ENCODE measurements around the gene TAPBPL.
"Not testable (repeated sequence)": the region's sequence is repeated elsewhere in the genome, so short reads cannot be mapped to it uniquely, and the experiment has no call there.

TAPBPL gene

DNA sequence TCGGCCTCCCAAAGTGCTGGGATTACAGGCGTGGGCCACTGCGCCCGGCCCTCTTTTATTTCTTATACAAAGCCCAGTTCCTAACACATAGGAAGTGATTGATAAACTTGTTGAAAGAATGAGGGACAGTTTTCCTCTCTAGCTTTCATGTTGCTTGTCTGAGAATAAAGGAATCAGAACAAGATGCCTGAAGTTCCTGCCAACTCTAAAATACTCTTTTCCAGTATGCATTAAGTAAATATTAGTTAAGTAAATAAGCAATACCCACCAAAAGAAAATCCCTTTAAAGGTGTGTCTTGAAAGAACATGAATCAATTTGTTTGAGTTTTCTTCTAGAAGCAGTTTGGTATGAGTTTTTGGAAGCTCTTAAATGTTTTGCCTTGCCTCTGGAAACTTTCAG lies 31.5 kb upstream of the TAPBPL start:
- no peak overlapping the region for H3K4me3 ChIP-seq (ENCODE audit: low read depth, low read length)
- DNase-seq (ENCODE audit: low read depth) = no peak
- TF ChIP-seq, protein P1, sequence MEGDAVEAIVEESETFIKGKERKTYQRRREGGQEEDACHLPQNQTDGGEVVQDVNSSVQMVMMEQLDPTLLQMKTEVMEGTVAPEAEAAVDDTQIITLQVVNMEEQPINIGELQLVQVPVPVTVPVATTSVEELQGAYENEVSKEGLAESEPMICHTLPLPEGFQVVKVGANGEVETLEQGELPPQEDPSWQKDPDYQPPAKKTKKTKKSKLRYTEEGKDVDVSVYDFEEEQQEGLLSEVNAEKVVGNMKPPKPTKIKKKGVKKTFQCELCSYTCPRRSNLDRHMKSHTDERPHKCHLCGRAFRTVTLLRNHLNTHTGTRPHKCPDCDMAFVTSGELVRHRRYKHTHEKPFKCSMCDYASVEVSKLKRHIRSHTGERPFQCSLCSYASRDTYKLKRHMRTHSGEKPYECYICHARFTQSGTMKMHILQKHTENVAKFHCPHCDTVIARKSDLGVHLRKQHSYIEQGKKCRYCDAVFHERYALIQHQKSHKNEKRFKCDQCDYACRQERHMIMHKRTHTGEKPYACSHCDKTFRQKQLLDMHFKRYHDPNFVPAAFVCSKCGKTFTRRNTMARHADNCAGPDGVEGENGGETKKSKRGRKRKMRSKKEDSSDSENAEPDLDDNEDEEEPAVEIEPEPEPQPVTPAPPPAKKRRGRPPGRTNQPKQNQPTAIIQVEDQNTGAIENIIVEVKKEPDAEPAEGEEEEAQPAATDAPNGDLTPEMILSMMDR (conservative IDR thresholded peaks at IDR 0.05; ENCODE audit: low read depth, low read length) = no peak

DNA sequence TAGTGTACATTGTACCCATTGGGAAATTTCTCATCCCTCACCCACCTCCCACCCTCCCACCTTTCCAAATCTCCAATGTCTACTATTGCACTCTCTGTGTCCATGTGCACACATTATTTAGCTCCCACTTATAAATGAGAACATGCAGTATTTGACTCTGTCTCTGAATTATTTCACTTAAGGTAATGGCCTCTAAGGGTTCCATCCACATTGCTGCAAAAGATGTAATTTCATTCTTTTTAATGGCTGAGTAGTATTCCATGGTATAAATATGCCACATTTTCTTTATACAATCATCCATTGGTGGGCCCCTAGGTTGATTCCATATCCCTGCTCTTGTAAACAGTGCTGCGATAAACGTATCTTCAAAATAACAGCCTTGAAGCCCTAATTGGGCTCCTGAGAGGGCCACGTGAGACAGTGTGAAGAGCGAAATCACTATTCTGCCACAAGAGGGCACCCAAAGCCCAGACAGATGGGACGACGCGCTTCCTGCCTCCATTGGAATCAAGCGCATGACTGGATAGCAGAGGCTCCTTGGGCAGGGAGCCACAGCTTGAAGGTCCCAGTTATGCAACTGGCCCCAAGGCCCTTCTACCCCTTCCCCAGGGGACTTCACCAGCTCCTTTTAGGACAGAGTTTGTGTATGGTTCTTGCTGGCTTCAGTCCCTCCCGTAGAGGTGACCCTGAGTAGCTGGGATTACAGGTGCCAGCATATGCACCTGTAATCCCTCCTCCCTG lies 28.4 kb upstream of the TAPBPL start:
- H3K4me3 ChIP-seq (ENCODE audit: low read depth, low read length) = no peak overlapping the region
- TF ChIP-seq, protein P1 (conservative IDR thresholded peaks at IDR 0.05; ENCODE audit: low read depth, low read length) = peak; percentile 92
- peak; percentile 96 for DNase-seq (ENCODE audit: low read depth)

DNA sequence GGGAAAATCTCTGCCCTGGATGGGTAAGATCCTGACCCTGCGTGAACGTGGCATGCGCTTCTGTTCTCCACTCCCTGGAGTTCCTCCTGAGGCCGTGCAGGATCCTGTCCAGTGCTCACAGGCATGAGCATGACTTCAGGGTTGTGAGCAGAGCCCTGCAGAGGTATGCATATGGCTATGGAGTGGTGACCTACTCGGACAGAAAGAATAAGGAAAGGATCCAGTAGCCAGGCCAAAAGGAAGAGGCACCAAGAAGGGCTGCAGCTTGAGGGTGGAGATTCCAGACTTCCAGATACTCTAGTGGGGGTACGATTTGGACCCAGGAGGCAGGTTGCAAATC lies 27.9 kb upstream of the TAPBPL start:
- no peak overlapping the region for H3K4me3 ChIP-seq (ENCODE audit: low read depth, low read length)
- TF ChIP-seq, protein P1 (conservative IDR thresholded peaks at IDR 0.05; ENCODE audit: low read depth, low read length) = no peak
- DNase-seq (ENCODE audit: low read depth) = no peak

DNA sequence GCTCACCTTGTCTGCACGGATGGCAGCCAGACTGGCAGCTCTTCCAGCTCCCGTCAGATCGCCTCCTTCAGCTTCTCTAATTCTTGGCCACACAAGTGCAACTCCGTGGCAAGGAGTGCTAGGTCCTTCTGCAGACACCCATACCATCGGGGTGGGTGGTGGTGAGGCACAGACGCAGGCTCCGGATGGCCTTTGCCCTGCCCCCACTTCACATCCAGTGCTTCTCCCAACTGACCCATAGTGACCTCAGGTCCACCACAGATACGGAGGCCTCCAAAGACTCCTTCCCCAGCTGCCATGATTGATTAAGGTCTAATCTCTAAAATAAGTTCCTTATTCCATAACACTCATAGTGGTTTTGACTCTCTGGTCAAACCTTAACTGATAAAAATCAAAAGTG lies 27.0 kb upstream of the TAPBPL start:
- no peak overlapping the region for H3K4me3 ChIP-seq (ENCODE audit: low read depth, low read length)
- no peak for DNase-seq (ENCODE audit: low read depth)
- TF ChIP-seq, protein P1 (conservative IDR thresholded peaks at IDR 0.05; ENCODE audit: low read depth, low read length) = no peak

DNA sequence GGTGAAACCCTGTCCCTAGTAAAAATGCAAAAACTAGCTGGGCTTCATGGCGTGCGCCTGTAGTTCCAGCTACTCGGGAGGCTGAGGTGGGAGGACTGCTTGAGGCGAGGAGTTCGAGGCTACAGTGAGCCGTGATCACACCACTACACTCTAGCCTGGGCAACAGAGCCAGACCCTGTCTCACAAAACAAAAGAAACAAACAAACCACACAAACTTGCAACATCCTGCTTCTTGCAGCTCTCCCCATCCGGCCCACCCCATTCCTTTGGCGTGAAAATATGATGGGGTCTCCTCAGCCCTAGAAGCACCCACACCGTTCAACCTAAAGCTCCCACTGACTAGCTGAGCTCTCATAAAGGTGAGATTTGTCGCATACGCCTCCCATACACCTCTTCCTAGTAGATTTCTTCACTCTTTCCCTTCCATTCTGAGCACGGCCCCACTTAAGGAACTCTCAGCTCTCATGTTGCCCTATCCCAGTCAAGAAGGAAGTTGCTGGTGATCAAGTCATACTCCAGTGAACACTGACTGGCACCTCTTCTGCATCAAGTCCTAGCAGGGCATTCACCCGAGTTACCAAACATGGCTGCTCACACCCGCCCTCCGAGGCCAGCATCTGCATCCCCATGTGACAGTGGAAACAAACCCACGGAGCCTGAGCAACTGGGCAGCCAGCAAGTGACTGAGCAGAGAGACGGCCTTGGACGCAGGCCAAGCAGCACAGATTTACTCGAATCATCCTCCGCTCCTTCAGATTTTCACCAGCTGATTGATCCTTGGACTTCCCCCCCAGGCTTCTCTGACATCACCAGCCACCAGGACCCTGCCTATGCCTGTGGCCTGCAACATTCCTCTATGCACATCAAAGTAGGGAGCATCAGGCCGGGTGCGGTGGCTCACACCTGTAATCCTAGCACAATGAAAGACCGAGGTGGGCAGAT lies 26.0 kb upstream of the TAPBPL start:
- TF ChIP-seq, protein P1 (conservative IDR thresholded peaks at IDR 0.05; ENCODE audit: low read depth, low read length) = no peak
- DNase-seq (ENCODE audit: low read depth) = no peak
- no peak overlapping the region for H3K4me3 ChIP-seq (ENCODE audit: low read depth, low read length)

DNA sequence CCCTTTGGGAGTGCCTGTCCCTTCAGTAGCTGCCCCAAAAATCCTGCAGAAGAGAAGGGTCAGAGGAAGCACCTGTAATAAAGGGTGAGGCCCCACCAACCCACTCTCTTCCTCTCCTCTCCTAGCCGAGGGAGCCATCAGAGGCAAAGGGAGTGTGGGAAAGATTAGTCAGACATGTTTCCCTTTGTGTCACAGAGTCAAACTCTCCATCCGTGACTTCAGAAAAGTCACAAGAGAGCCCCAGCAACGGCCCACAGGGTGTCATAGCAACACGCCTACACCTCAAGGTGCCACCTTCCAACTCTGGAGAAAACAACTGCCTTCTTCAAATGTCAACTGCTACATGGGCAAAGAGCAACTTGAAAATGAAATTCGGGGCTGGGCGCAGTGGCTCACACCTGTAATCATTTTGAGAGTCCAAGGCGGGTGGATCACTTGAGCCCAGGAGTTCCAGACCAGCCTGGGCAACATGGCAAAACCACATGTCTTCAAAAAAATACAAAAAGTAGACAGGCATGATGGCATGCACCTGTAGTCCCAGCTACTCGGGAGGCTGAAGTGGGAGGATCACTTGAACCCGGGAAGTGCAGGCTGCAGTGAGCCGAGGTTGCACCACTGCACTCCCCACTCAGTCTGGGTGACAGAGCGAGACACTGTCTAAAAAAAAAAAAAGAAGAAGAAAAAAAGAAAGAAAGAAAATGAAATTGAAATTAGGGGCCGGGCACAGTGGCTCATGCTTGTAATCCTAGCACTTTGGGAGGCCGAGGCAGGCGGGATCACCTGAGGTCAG lies 24.8 kb upstream of the TAPBPL start:
- DNase-seq (ENCODE audit: low read depth) = no peak
- TF ChIP-seq, protein P1 (conservative IDR thresholded peaks at IDR 0.05; ENCODE audit: low read depth, low read length) = no peak
- H3K4me3 ChIP-seq (ENCODE audit: low read depth, low read length) = no peak overlapping the region

DNA sequence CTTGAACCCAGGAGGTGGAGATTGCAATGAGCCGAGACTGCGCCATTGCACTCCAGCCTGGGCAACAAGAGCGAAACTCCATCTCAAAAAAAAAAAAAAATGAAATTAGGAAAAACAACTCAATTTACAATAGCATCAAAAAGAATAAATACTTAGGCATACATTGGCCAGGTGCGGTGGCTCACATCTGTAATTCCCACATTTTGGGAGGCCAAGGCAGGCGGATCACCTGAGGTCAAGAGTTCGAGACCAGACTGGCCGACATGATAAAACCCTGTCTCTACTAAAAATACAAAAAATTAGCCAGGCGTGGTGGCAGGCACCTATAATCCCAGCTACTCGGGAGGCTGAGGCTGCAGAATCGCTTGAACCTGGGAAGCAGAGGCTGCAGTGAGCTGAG lies 24.0 kb upstream of the TAPBPL start:
- not testable (repeated sequence) for H3K4me3 ChIP-seq (ENCODE audit: low read depth, low read length); DNase-seq (ENCODE audit: low read depth)

All from choroid plexus epithelial cell (primary cell).